Measurements from ENCODE around the gene FAM222A.

Gene FAM222A

DNA sequence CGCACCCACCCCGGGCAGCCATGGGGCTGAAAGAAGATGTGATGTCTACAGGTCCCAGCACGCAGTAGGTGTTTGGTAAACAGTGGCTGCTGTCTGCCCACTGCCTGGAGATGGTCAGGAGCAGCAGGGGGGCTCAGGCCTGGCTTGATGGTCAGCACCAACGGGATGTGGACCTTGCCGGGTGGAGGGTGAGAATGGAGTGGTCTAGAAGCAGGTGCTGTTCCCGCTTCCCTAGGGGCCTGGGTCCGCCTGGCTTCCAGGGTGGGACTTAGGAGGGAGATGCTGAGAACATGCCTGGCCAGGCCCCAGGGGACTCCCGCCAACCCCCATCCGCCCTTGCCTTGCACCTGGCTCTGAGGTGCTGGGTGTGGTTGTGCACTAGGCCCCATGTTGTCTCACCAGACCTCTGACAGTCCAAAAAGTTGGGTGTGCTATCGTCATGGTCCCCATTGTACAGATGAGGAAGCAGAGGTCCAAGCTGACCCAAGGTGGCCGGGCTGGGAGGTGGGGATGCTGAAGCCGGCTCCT, 12.9 kb downstream of the FAM222A start:
- DNase-seq = no peak

DNA sequence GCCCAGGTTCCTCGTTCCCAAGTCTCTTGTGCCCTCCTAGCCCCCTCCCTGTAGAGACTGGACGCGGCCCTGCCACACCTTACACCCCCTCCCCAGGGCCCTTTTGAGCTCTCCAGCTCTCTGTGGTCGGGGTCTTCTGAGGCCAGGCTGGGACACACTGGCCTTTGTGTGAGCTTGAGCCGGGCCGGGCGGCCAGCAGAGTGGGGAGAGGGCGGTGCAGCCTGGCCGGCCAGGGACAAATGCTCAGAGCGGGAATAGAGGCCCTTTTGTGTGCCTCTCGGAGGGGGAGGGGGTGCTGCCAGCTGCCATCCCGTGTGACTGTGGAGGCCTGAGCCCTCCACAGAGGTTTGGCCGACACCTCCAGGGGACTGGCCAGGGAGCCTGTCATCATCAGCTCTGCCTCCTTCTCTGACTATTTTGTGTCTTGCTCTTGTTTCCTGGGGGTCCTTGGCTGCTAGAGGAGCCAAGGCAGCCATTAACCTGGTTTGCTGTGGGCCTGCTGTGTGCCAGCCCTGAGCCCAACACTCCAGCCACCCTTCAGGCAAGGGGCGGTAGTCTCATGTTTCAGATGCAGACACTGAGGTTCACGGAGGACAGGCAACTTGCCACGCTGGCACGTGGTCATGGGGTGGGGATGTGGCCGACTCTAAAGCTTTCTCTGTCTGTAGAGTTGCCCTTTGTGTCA, 13.6 kb downstream of the FAM222A start:
- DNase-seq = peak; percentile 85

DNA sequence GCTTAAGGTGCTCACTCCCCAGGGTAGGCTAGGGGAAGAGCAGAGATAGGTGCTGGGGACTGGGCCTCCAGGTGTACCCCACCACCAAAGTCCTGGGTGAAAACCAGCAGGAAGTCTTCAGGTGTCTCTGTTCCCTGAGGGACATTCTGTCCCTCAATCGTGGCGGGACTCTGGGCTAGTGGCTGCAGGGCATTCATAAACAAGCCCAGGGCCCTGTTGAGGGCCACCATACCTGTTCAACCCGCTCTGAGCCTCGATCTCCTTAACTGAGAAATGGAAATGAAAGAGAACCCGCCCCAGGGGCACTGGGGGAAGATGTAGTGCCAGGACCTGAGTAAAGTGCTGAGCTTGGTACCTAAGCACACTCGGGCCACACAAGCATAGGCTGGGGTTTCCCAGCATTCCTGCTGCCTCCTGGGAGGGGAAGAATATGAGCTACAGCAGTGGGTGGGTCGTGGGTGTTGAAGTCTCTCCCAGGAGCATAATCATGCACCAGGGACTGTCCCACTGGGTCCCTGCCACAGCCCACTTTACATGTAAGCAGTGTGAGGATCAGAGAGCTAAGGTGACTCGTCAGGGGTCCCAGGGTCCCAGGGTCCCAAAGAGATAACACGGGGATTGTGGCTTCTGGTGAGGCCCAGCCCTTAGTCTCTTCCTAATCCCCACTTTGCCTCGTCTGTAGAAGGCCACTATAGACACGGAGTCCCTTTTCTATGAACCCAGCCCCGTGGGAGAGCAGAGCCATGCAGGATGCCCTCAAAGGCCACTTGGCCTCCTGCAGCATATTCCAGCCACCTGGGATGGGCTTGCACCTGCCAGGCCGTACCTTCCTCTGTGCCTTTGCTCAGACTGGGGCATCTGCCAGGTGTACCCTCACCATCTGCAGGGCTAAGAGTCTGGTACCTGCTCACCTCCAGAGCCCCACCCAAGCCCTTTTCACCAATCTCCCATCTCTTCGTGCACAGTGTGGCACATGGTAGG, 14.4 kb downstream of the FAM222A start:
- no peak for DNase-seq

DNA sequence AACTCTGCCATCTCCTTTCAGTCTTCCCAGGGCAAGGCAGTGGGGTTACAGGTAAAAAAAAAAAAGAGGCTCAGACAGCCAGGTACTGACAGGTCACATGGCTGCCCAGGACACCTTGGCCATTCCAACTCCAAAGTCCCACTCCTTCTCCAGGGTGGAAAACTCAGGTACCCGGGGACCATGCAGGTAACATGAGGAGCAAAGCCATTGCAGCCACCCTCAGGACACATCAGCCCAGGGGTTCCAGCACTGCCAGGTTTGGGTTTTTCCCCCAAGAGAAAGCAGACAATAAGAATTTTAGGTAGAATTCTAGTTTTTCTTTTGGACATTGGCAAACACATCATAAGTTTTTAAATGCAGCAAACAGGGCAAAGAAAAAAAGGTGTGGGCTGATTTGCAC, 15.3 kb downstream of the FAM222A start:
- no peak for DNase-seq

DNA sequence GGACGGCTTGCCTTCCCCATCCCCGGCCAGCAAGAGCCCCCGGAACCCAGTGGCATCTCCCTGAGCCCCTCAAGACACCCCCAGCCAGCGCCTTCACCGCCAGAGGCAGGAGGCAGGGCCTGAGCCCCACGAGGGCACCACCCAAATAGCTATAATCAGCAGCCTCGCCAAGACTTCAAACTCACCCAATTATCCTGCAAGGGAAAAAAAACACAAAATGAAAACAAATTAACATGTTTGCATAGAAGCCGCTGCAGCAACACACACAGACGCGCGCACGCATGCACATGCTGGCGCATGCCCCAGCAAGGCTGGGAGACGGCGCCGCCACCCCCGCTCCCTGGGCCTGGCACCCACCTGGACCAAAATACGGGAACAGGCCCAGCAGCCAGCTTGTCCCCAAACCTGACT, 15.8 kb downstream of the FAM222A start:
- DNase-seq = no peak

DNA sequence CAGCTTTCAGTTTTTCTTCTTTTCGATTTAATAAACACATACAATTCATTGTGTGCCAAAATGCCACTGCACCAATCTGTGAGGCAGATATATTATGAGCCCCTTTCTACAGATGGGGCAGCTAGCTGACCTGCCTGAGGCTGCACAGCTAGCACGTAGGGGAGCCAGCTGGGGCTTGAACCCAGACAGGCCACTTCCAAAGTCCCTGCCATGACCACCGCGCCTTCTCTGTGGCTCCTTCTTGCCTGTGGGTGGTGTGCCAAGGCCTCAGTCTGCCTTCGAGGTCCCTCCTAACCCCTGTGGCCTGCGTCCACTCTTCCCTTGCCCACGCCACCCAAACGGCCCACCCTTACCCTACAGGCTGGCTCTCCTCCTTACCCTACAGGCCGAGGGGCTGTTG, 16.2 kb downstream of the FAM222A start:
- no peak for DNase-seq

DNA sequence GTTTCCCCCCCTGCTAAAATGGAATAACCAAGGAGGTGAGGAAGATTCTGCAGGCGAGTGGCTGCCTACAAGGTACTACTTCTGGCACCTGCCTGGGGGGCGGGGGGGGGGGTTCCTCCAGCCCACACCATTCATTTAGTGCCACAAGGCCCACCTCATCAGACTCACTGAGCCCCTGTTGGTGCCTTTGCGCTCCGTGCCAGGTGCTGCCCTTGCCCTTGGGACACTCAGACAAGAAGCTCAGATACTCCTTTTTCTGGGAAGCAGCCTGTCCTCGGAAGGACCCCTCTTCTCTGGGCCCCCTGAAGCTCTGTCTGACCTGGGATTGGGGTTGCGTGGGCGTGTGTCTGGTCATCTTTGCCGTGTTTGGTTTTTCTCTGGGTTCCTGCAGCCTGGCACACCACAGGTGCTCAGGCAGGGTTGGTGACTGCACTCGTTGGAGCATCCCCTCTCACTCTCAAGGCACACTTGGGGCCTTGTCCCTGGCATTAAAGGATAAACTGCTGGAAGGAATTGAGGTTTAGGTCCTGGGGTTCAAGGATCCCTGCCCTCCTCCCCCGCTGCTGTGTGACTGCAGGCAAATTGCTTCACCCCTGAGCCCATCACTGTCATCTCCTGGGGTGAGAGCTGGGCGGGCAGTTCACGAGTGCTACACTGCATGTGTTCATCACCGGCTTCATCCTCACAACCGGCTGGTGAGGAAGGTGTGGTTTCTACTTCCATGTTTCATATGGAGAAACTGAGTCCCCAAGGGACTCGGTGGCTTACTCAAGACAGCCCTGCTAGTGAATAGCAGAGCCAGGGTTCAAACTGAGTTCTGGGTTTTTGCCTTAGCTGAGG, 16.9 kb downstream of the FAM222A start:
- DNase-seq = no peak

DNA sequence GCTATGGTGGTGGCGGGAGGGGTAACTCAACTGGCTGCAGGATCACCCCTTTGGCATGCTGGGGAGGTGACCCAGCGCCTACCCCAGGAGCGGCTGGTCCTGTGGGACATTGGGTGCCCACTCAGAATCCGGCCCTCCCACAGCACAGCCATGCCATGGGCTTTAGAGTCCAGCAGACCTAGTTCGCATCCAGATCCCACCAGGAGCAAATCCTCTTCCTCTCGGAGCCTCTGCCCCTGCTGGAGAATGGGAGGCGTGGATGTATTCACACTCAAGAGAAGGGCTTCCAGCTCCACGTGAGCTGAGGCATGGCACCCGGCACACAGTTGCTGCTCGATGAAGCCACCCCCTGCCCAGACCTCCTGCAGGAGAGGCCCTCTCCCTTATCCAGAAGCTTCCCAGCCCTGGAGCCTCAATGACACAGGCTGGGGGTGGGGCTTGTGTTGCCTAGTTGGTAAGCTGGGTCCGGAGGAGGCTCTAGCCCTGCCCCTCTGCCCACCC, 17.7 kb downstream of the FAM222A start:
- DNase-seq = peak; percentile 57

DNA sequence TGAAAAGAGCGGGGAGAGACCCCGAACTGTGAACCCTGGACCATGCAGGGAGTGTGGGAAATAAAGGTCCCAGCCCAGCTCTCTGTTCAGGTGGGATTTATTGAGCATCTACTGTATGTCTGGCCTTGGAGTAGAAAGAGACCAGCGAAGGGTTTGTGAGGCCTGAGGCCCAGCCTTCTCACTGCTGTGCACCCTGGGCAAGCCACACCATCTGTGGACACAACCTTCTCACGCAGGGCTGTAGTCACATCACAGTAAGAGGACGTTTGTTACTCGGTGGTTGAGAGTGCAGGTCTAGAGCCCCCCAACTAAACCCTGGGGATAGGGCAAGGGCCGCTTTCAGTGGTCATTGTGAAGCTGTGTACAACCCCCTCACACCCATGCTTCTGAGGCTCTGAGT, 18.2 kb downstream of the FAM222A start:
- no peak for DNase-seq

DNA sequence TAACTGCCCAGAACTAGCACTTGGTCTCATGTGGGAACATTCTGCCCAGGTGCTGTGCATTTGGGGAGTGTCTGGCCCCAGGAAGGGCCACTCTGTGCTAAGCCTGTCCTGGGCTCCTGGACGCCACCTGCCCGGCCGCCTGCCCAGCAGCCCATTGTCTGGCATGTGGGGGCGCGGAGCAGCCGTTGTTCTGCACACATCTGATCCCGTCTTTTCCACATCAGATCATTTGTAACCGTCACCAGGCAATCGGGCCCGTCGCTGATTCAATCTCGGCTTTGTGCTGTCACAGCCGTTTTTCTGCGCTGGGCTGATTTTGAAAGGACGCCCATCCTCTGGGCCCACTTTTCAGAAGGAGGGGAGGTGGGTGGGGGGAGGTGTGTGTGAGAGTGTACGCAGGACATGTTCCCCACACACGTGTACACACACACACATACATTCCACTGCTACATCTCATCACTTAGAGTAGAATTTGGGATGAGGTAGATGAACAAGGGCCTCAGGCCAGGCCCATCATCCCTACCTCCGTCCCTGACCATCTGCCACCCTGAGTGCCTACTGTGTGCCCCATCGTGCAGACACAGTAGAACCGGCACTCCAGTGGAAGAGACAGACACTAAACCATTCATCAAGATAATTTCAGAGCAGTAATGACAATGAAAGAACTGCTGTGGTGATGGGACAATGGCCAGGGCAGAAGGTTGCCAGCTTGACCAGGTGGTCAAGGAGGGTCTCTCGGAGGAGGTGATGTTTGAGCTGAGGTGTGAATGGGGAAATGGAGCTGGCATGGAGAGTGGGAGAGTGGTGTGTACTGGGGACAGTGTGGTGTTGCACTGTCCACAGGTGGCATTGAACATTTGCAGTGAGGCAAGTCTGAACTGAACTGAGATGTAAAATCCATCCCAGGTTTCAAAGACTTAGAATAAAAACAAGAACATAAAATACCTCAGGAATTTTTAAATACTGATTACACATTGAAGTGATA, 19.0 kb downstream of the FAM222A start:
- DNase-seq = peak; percentile 94

DNA sequence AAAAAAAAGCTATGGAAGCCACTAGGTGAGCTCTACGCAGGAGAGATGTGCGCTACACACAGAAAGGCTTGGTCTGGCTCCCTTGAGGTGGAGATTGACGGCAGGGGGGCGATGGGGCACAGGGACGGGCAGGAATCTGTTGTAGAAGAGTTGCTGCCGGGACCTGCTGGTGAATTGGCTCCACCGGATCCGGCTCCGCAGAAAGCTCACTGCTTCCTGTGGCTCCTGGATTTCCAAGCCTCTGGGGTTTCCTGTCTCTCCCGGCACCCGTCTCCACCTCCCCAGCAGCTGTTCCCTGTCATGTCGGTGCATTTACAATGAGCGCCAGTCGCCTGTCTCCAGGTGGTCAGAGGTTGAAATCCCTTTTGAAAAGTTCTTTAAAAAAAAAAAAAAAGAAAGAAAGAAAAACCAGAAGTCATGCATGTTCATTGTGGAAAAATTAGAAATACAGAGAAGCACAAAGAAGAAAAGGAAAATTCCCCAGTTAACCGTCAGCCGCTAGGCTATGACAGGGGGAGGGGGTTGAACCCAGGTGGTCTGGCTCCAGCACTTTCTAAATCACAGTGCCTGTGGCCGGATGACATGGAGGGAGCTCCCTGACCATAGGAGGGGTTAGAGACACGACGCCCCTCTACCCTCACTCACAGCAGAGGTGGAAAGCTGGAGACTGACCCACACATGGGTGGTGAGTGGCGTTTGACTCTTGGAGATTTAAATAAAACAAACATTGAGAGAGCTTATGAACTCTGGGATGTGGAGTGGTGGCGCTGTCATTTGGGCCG, 20.8 kb downstream of the FAM222A start:
- DNase-seq = peak; percentile 57

DNA sequence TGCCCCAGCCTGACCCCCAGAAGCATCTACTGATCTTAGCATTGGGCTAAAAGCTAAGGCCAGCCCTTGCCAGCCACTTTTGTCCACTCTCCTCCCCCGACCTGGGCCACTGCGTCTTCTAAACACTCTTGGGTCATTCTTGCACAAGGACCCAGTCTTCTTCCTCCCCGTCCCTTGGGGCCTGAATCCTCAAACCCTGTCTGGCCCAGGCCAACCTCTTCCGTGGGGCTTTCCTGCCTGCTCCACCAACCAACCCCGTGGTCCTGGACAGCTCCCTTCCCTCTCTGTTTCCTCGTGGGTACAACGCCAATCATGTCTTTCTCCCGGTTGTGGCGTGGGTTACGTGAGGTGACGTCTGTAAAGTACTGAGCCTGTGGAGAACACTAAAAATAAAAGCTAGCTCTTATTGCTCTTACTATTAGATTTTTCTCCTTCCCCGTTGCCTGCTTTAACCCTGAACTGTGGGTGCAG, 21.5 kb downstream of the FAM222A start:
- DNase-seq = no peak

DNA sequence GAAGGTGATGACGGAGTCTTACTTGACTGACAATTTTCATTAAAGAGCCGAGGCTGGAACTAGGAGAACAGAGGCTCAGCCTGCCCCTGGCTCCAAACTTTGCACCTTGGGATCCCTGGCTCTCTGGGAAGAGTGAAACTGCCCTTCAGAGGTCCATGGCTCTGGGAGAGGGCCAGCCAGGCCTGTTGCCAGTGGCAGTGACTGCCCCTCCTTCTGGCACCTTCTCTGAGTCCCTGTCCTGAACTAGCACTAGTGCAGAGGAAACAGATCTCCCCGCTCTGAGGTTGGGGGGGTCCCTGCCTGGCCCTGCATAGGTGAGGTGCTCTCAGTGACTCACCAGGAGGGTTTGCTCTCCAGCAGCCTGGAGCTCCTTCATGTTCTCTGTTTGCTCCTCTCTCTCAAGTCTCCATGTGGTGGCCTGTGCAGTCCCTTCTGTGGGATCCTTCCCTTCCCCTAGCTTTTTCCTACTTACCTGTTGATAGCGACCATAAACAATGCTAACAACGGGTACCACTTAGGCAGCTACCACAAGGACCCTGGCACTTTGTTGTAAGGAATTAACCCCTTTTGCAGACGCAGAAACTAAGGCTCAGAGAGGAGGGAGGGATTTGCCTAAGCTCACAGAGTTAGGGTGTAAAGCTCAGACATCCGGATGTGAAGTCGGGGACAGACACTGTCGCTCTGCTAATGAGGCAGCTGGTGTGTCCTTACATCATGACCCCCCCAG, 22.4 kb downstream of the FAM222A start:
- DNase-seq = no peak

DNA sequence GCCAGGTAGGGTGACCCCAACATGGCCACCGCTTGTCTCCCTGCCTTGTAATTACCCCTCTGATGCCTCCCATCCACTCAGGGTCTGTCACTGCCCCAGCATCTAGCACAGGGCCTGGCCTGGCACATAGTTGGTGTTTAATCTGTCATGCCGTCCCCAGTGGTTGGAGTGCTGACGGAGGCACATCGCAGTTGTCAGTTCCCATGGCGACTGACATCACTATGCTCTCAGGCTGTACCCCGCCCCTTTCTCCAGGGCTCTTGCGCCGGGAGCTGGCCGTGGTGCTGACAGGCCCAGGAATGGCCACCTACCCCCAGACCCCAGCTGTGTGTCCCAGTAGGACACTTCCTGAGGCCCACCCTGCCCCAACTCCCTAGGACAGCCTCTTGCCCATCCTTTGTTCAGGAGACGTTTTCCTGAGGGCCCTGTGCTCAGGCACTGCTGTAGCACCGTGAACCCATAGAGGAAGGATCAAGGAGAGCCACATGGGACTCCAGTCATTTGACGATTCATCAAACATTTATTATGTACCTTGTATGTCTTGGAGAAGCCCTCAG, 23.0 kb downstream of the FAM222A start:
- peak; percentile 83 for DNase-seq

DNA sequence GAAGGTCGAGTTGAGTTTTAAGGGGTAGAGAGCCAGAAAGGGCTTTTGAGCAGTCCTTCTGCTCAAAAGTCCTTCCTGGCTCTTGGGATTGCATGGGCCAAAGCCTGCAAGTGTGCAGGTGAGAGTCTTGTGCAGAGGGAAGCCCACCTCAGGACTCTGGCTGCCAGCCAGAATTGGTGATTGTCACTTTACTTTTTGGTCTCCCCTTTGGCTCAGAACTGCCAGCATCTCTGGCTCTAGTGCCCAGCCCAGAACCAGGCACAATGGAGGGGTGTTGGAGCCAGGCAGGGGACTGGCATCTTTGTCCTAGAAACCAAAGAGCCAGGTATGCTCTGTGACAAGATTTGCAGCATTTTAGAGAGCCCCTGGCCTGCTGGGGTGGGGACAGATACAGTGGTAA, 23.5 kb downstream of the FAM222A start:
- DNase-seq = no peak

DNA sequence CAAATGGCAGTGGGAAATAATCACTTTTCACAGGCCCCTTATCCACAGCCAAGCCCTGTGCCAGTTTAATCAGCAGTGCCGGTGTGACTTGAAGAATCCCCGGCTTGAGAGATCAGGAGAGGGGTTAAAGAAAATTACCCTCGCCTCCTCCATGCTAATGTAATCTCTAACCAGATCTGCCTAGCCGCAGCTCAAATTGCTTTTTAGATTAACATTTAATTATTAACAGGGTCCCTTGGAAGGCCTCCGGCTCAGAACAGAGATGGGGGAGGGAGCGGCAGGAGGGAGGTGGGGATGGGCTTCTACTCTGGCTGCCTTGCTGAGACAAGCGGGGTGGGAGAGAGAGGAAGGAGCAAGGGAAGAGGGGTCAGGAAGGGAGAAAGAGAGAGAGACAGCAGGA, 24.0 kb downstream of the FAM222A start:
- DNase-seq = no peak

DNA sequence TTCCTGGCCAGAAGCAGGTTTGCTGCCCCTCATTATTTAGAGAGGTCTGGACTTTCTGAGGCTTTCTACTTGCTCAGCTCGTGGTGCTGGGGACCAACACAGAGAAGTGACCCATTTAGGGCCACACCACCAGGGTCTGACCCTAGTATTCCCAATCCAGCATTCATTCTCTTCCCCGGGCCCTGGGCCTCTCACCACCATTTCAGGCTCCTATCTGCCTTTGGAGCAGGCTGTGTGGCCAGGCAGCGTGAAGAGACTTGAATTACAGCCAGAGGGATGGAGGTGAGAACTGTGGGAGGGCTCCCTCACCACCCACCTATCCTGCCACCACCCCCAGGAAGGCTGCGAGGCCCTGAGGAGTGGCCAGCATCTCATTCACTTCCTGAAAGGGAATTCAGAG, 24.6 kb downstream of the FAM222A start:
- no peak for DNase-seq

DNA sequence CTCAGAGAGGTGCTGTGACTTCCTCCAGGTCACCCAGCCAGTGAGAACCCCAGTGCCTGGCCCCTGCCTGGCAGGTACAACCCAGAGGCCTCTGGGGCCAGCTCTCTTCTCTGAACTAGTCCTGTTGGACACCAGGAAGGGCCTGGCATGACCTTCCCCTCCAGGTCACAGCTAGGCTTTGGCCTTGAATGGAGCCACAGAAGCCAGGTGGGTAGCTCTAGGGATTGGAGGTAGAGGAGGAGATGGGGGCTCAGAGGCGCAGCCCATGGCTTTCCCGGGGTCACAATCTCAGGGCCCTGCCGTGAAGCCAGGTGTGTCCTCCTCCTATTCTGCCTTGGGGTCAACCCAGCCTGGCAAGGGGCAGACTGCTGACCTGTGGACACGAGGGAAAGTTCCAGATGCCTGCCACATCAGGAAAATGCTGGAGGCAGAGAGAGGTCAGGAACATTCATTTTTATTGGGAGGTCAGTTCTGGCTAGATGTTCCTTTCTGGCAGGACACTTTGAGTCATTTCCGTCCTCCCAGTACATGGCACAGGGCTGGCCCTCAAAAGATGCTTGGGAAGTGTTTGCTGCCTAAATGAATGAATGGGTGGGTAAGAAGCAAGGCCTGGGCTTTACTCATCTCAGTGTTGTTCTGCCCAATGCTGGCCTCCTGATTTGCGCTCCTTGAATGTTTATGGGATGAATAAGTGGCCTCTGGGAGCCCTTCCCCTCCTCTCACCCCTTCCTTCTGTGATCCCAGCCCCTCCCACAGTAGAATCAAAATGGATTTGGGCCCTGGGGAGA, 25.4 kb downstream of the FAM222A start:
- DNase-seq = no peak

All from retina (tissue), 1 donor.